Ishikawa (cell line): ENCODE measurements around the gene MTUS2.

Source experiments
- CEBPB ChIP-seq: IDR thresholded peaks from 2 replicates; pipeline ENCODE4 v1.6.1; 2012
- CREB1 ChIP-seq: IDR thresholded peaks from 2 replicates; pipeline ENCODE4 v1.6.1; 2012; ENCODE audit warnings: low read depth
- EP300 ChIP-seq: IDR thresholded peaks from 2 replicates; pipeline ENCODE4 v1.6.1; 2012; ENCODE audit warnings: borderline replicate concordance
- FOXM1 ChIP-seq: IDR thresholded peaks from 2 replicates; pipeline ENCODE4 v1.6.1; 2012; ENCODE audit warnings: low read depth, borderline replicate concordance
- NFIC ChIP-seq: IDR thresholded peaks from 2 replicates; pipeline ENCODE4 v1.6.1; 2012
- RAD21 ChIP-seq: IDR thresholded peaks from 2 replicates; pipeline ENCODE4 v1.6.1; 2012; ENCODE audit warnings: low read depth
- TAF1 ChIP-seq: IDR thresholded peaks from 2 replicates; pipeline ENCODE4 v1.6.1; 2012; ENCODE audit warnings: low read depth, mild to moderate bottlenecking
- TEAD4 ChIP-seq: IDR thresholded peaks from 2 replicates; pipeline ENCODE4 v1.6.1; 2012
- YY1 ChIP-seq: IDR thresholded peaks from 2 replicates; pipeline ENCODE4 v1.6.1; 2012; ENCODE audit warnings: low read depth
- ZBTB7A ChIP-seq: IDR thresholded peaks from 2 replicates; pipeline ENCODE4 v1.6.1; 2012; ENCODE audit warnings: low read depth
- TF ChIP-seq, protein P1 (sequence below): IDR thresholded peaks from 2 replicates; pipeline ENCODE4 v1.6.1; 2012; ENCODE audit warnings: low read depth, mild to moderate bottlenecking
- TF ChIP-seq, protein P2 (sequence below): IDR thresholded peaks from 2 replicates; pipeline ENCODE4 v1.6.1; 2012
- TF ChIP-seq, protein P3 (sequence below): IDR thresholded peaks from 2 replicates; pipeline ENCODE4 v1.6.1; 2012

DNA sequence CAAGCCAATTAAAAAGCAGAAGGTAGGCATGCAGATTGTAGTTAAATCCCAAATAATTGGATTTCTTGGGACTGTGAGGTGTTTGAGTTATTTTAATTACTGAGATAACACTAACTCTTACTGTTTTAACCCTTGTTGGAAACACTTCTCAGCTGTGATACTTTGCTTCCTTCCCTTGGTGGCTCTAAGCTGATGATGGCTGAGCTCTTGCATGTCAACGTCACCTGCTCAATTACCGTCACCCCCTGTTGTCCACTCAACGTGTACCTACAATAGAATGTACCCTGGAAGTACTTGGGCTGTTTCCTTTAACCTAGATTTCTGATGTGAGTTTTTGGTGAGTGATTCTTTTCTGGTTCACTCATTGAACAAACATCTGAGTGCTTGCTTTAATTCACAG lies 471.9 kb downstream of the MTUS2 start:
- TF ChIP-seq, protein P1, sequence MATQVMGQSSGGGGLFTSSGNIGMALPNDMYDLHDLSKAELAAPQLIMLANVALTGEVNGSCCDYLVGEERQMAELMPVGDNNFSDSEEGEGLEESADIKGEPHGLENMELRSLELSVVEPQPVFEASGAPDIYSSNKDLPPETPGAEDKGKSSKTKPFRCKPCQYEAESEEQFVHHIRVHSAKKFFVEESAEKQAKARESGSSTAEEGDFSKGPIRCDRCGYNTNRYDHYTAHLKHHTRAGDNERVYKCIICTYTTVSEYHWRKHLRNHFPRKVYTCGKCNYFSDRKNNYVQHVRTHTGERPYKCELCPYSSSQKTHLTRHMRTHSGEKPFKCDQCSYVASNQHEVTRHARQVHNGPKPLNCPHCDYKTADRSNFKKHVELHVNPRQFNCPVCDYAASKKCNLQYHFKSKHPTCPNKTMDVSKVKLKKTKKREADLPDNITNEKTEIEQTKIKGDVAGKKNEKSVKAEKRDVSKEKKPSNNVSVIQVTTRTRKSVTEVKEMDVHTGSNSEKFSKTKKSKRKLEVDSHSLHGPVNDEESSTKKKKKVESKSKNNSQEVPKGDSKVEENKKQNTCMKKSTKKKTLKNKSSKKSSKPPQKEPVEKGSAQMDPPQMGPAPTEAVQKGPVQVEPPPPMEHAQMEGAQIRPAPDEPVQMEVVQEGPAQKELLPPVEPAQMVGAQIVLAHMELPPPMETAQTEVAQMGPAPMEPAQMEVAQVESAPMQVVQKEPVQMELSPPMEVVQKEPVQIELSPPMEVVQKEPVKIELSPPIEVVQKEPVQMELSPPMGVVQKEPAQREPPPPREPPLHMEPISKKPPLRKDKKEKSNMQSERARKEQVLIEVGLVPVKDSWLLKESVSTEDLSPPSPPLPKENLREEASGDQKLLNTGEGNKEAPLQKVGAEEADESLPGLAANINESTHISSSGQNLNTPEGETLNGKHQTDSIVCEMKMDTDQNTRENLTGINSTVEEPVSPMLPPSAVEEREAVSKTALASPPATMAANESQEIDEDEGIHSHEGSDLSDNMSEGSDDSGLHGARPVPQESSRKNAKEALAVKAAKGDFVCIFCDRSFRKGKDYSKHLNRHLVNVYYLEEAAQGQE: no peak
- TF ChIP-seq TAF1 (no peak), EP300 (no peak), NFIC (no peak), CREB1 (no peak), RAD21 (no peak), ZBTB7A (no peak), FOXM1 (no peak), TEAD4 (no peak), YY1 (no peak), CEBPB (no peak)
- TF ChIP-seq, protein P2, sequence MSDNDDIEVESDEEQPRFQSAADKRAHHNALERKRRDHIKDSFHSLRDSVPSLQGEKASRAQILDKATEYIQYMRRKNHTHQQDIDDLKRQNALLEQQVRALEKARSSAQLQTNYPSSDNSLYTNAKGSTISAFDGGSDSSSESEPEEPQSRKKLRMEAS: no peak
- TF ChIP-seq, protein P3, sequence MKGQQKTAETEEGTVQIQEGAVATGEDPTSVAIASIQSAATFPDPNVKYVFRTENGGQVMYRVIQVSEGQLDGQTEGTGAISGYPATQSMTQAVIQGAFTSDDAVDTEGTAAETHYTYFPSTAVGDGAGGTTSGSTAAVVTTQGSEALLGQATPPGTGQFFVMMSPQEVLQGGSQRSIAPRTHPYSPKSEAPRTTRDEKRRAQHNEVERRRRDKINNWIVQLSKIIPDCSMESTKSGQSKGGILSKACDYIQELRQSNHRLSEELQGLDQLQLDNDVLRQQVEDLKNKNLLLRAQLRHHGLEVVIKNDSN: no peak
